CD4-positive, alpha-beta T cell (primary cell): ENCODE measurements around the gene ITGB8. TPM values are rescaled to one million over a fixed set of nuclear protein-coding genes. Genes with fewer than 3 reads are reported as not detected.

ENCODE experiments used
- ATAC-seq: fragments of 200-7000 bp; cut with Tn5 transposase; one replicate; pipeline ENCODE4 v1.10.0; 2022; ENCODE audit warnings: mild to moderate bottlenecking; ENCODE audit not compliant: poor library complexity
- CTCF ChIA-PET: fragments of 350-600 bp; sonication (Branson Sonifier 250); formaldehyde crosslinking; loops from one replicate; lab custom pipeline; 2021; ENCODE audit warnings: antibody characterized with exemption, inconsistent platforms; lab: Charles Lee
- POLR2A ChIA-PET: fragments of 350-600 bp; sonication (Branson Sonifier 250); formaldehyde crosslinking; loops from one replicate; lab custom pipeline; 2021; ENCODE audit warnings: antibody characterized with exemption, inconsistent platforms; lab: Charles Lee
- DNase-seq, 14 experiments: peaks; one replicate each; pipeline ENCODE4 v3.0.0-alpha.2; 2013 to 2020; ENCODE audit warnings: mixed read lengths in 2 of 14
- H3K27ac ChIP-seq, 2 donors: one replicate each; pipeline versions ENCODE4 v1.5.1 to v1.7.0; 2013; ENCODE audit warnings: low read length in 2 of 2, low read depth in 1 of 2, mild to moderate bottlenecking in 1 of 2
- H3K27me3 ChIP-seq, 2 experiments: 1 replicate in 1 of 2; 2 replicates in 1 of 2; pipeline versions ENCODE4 v1.6.1 to v1.7.0; 2013; ENCODE audit warnings: low read length in 2 of 2, control low read depth in 1 of 2, mild to moderate bottlenecking in 1 of 2, moderate library complexity in 1 of 2; ENCODE audit not compliant: insufficient read depth in 2 of 2, control insufficient read depth in 1 of 2
- H3K36me3 ChIP-seq: one replicate; pipeline ENCODE4 v1.6.1; 2013; ENCODE audit warnings: low read length, control low read depth; ENCODE audit not compliant: insufficient read depth
- H3K4me1 ChIP-seq: one replicate; pipeline ENCODE4 v1.6.1; 2013; ENCODE audit warnings: low read length, control low read depth; ENCODE audit not compliant: insufficient read depth
- H3K4me3 ChIP-seq: one replicate; pipeline ENCODE4 v1.5.1; 2013; ENCODE audit warnings: mild to moderate bottlenecking, low read length, moderate library complexity
- H3K9me3 ChIP-seq, 2 experiments: 1 replicate in 1 of 2; 2 replicates in 1 of 2; pipeline versions ENCODE4 v1.6.1 to v1.7.0; 2013; ENCODE audit warnings: low read length in 2 of 2, mild to moderate bottlenecking in 2 of 2, control low read depth in 1 of 2, moderate library complexity in 1 of 2; ENCODE audit not compliant: control insufficient read depth in 1 of 2, insufficient read depth in 1 of 2
- H3K27ac Mint-ChIP-seq: one replicate; pipeline ENCODE4 v1.8.0; 2020; ENCODE audit warnings: mixed read lengths
- H3K27me3 Mint-ChIP-seq: one replicate; pipeline ENCODE4 v1.8.0; 2021; ENCODE audit warnings: mixed read lengths
- H3K36me3 Mint-ChIP-seq: one replicate; pipeline ENCODE4 v1.8.0; 2021; ENCODE audit warnings: low read depth, mixed read lengths
- H3K4me1 Mint-ChIP-seq: one replicate; pipeline ENCODE4 v1.8.0; 2021; ENCODE audit warnings: low read depth, mixed read lengths
- H3K4me3 Mint-ChIP-seq: one replicate; pipeline ENCODE4 v1.8.0; 2020; ENCODE audit warnings: mild to moderate bottlenecking, mixed read lengths
- H3K9me3 Mint-ChIP-seq: one replicate; pipeline ENCODE4 v1.8.0; 2020; ENCODE audit warnings: mixed read lengths
- intact Hi-C, 2 experiments: fragments of 100-400 bp; cut with DNase I in 1 of 2; cut with micrococcal nuclease in 1 of 2; formaldehyde crosslinking; loops; one replicate each; pipeline versions ENCODE4 v1.15.1 to v1.9.0; 2023 to 2025; cut with DNase I, micrococcal nuclease
- total RNA-seq, 174 experiments: library from RNA in 2 of 174; stranded (reverse) in 2 of 174; gene quantifications; one replicate each; pipeline ENCODE4 v1.2.3 and lab custom pipeline; 2021 to 2026
- TF ChIP-seq, protein P1 (sequence below): fragments of 200-600 bp; IDR thresholded peaks from one replicate; pipeline ENCODE4 v1.8.0; 2022; ENCODE audit warnings: antibody characterized with exemption, mild to moderate bottlenecking

Gene ITGB8
- total RNA-seq, 2 experiments from 2014 or later = not detected

DNA sequence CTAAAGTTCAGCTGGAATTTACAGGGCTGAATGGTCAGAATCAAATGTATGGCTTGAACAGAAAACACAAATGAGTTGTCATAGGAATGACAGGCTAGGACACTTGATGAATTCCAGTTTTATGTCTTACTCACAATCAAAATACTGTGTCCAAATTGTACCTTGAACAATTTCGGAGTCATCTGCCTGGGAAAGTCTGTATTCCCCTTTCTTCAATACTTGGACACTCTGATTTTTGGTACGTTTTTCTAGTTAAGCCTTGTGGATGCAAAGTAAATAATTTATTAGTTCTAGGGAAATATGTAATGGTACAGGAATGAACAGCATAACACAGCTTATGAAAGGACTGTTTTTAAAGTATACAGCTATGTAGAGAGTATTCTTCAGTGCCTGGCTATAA, 100.4 kb downstream of the ITGB8 start:
- ChIA-PET CTCF (no interaction called here), POLR2A (no interaction called here)
- Histone ChIP-seq H3K4me1 (no peaks in the 10 kb centered on the region), H3K36me3 (no peaks in the 10 kb centered on the region), H3K4me3 (no peak overlapping the region), H3K27ac (no peak overlapping the region), H3K9me3 (no peaks in the 10 kb centered on the region), H3K27me3 (no peaks in the 10 kb centered on the region)
- Mint-ChIP-seq H3K27me3 (no peaks in the 10 kb centered on the region), H3K27ac (no peak overlapping the region), H3K4me3 (no peak overlapping the region), H3K36me3 (no peaks in the 10 kb centered on the region), H3K9me3 (no peaks in the 10 kb centered on the region), H3K4me1 (no peaks in the 10 kb centered on the region)
- no peak for ATAC-seq
- DNase-seq = no peak
- TF ChIP-seq, protein P1, sequence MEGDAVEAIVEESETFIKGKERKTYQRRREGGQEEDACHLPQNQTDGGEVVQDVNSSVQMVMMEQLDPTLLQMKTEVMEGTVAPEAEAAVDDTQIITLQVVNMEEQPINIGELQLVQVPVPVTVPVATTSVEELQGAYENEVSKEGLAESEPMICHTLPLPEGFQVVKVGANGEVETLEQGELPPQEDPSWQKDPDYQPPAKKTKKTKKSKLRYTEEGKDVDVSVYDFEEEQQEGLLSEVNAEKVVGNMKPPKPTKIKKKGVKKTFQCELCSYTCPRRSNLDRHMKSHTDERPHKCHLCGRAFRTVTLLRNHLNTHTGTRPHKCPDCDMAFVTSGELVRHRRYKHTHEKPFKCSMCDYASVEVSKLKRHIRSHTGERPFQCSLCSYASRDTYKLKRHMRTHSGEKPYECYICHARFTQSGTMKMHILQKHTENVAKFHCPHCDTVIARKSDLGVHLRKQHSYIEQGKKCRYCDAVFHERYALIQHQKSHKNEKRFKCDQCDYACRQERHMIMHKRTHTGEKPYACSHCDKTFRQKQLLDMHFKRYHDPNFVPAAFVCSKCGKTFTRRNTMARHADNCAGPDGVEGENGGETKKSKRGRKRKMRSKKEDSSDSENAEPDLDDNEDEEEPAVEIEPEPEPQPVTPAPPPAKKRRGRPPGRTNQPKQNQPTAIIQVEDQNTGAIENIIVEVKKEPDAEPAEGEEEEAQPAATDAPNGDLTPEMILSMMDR = no peak
- intact Hi-C loops = no loop called here

- ATAC-seq (no peak), DNase-seq (no peak)
- TF ChIP-seq, protein P1 = no peak
- Histone ChIP-seq H3K27ac (no peak overlapping the region), H3K4me3 (no peak overlapping the region), H3K36me3 (no peaks in the 10 kb centered on the region), H3K4me1 (no peaks in the 10 kb centered on the region), H3K9me3 (no peaks in the 10 kb centered on the region), H3K27me3 (no peaks in the 10 kb centered on the region)
- intact Hi-C loops = no loop called here
- POLR2A ChIA-PET = no interaction called here
- Mint-ChIP-seq H3K27ac (no peak overlapping the region), H3K4me1 (no peaks in the 10 kb centered on the region), H3K9me3 (no peaks in the 10 kb centered on the region), H3K4me3 (no peak overlapping the region), H3K36me3 (no peaks in the 10 kb centered on the region), H3K27me3 (no peaks in the 10 kb centered on the region)
- CTCF ChIA-PET = no interaction called here
Observed at GRCh38 chr7:20432071-20432470, 101.4 kb downstream of the ITGB8 start.

DNA sequence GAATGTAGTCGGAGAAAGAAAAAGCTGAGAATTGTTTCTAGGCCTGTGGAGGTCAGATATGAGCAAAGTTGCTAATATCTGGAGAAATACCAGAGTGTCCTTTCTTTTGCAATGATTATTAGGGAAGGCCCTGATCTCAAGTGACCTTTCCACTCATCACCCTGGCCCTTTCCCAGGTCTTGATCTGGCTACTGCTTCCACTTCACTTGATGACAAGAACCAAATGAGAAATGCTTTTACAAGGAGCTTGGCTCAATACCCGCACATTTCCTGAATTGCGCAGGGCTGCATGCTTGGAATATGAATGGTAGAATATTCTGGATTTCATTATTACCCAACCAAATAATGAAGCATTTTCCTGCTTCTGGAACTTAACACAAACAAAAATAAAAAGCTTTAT, 104.6 kb downstream of the ITGB8 start:
- CTCF ChIA-PET = no interaction called here
- intact Hi-C loops = no loop called here
- ATAC-seq (no peak), DNase-seq (peak in 2 of 14 experiments; percentile 14 to 32)
- Histone ChIP-seq H3K27me3 (no peaks in the 10 kb centered on the region), H3K4me3 (no peak overlapping the region), H3K9me3 (peaks cover 0 to 4% of the 10 kb centered on the region in 2 experiments), H3K27ac (no peak overlapping the region), H3K36me3 (no peaks in the 10 kb centered on the region), H3K4me1 (no peaks in the 10 kb centered on the region)
- H3K4me1 Mint-ChIP-seq = no peaks in the 10 kb centered on the region
- H3K4me3 Mint-ChIP-seq = no peak overlapping the region
- POLR2A ChIA-PET = no interaction called here
- H3K36me3 Mint-ChIP-seq = no peaks in the 10 kb centered on the region
- no peak overlapping the region for H3K27ac Mint-ChIP-seq
- H3K27me3 Mint-ChIP-seq = no peaks in the 10 kb centered on the region
- TF ChIP-seq, protein P1 = no peak
- H3K9me3 Mint-ChIP-seq = no peaks in the 10 kb centered on the region
